GM12878 (cell line): ENCODE data around the gene DNAH9. TPM values are rescaled to one million over a fixed set of nuclear protein-coding genes. Genes with fewer than 3 reads are reported as not detected.

Experiments used
- ATAC-seq: fragments of 200-7000 bp; cut with Tn5 transposase; 3 replicates; pipeline ENCODE4 v1.9.1; 2020; ENCODE audit warnings: mild to moderate bottlenecking, moderate library complexity
- BruUV-seq: library from RNA; stranded (reverse); fragments of 400-500 nt; replicated peaks from 2 replicates; lab custom pipeline; 2021; lab: Mats Ljungman, UMichigan
- CTCF ChIA-PET: fragments of 300-600 bp; sonication (Branson Sonifier 250); formaldehyde crosslinking; extraction: SDS; loops from one replicate; lab custom pipeline; 2021; ENCODE audit warnings: inconsistent platforms; lab: Yijun Ruan, JAX
- POLR2A ChIA-PET: fragments of 350-600 bp; formaldehyde crosslinking; extraction: SDS; loops from one replicate; lab custom pipeline; 2021; ENCODE audit warnings: inconsistent platforms; lab: Charles Lee
- RAD21 ChIA-PET: fragments of 300-600 bp; sonication (Branson Sonifier 250); formaldehyde crosslinking; loops from one replicate; lab custom pipeline; 2023; ENCODE audit warnings: antibody characterized with exemption; ENCODE audit not compliant: unreplicated experiment; lab: Charles Lee
- SMC1A ChIA-PET: fragments of 300-600 bp; sonication (Branson Sonifier 250); formaldehyde crosslinking; loops from one replicate; lab custom pipeline; 2023; ENCODE audit not compliant: unreplicated experiment, uncharacterized antibody; lab: Charles Lee
- DNase-seq: peaks from one replicate; pipeline ENCODE4 v3.0.0-alpha.2; 2011; ENCODE audit warnings: low read depth, low spot score
- FAIRE-seq: peaks from 3 replicates; lab custom pipeline; 2011; peaks lifted over from hg19 to GRCh38; lab: Jason Lieb, UNC
- H2AFZ ChIP-seq: 2 replicates; pipeline ENCODE4 v1.6.0; 2011; ENCODE audit warnings: low read depth, low read length, control low read depth; ENCODE audit not compliant: control insufficient read depth
- H3K27ac ChIP-seq: 2 replicates; pipeline ENCODE4 v1.5.1; 2011; ENCODE audit warnings: control low read depth; ENCODE audit not compliant: control insufficient read depth, insufficient read depth
- H3K27me3 ChIP-seq, 2 experiments: replicated peaks in 1 of 2; 2 replicates each; pipeline versions ENCODE4 v1.6.0 to v1.6.1; 2011; ENCODE audit warnings: low read length in 1 of 2; ENCODE audit not compliant: control insufficient read depth in 2 of 2, insufficient read depth in 2 of 2
- H3K36me3 ChIP-seq, 2 experiments: 2 replicates each; pipeline ENCODE4 v1.5.1; 2011; ENCODE audit warnings: low read length in 1 of 2; ENCODE audit not compliant: control insufficient read depth in 2 of 2, insufficient read depth in 2 of 2
- H3K4me1 ChIP-seq: 2 replicates; pipeline ENCODE4 v1.6.1; 2011; ENCODE audit warnings: mild to moderate bottlenecking, low read length, moderate library complexity, mixed read lengths; ENCODE audit not compliant: control insufficient read depth, insufficient read depth
- H3K4me2 ChIP-seq: 2 replicates; pipeline ENCODE4 v1.6.0; 2011; ENCODE audit warnings: control low read depth; ENCODE audit not compliant: control insufficient read depth, insufficient read depth
- H3K4me3 ChIP-seq: fragments of 200-600 bp; sonication (generic); 2 replicates; pipeline ENCODE4 v1.5.1; 2016
- H3K79me2 ChIP-seq: 2 replicates; pipeline ENCODE4 v1.6.0; 2011; ENCODE audit warnings: low read length; ENCODE audit not compliant: control insufficient read depth, insufficient read depth
- H3K9ac ChIP-seq: 2 replicates; pipeline ENCODE4 v1.8.0; 2011; ENCODE audit warnings: low read length, control low read depth, mixed read lengths; ENCODE audit not compliant: control insufficient read depth, insufficient read depth
- H3K9me3 ChIP-seq: replicated peaks from 3 replicates; pipeline ENCODE4 v1.5.1; 2011; ENCODE audit warnings: mild to moderate bottlenecking, low read length; ENCODE audit not compliant: control insufficient read depth, insufficient read depth
- H4K20me1 ChIP-seq: 2 replicates; pipeline ENCODE4 v1.6.0; 2011; ENCODE audit not compliant: control insufficient read depth, insufficient read depth
- ASH2L ChIP-seq: fragments of 300-600, 200-600 bp; sonication (generic); IDR thresholded peaks from 2 replicates; pipeline ENCODE4 v1.6.1; 2017; ENCODE audit warnings: low read depth, mild to moderate bottlenecking, borderline replicate concordance
- BCL11A ChIP-seq: IDR thresholded peaks from 2 replicates; pipeline ENCODE4 v1.6.1; 2011; ENCODE audit warnings: low read depth, low read length
- CBFB ChIP-seq: IDR thresholded peaks from 2 replicates; pipeline ENCODE4 v1.6.1; 2016; ENCODE audit warnings: antibody characterized with exemption, low read depth
- ESRRA ChIP-seq: IDR thresholded peaks from 2 replicates; pipeline ENCODE4 v1.6.1; 2012; ENCODE audit warnings: mild to moderate bottlenecking, low read length, improper control_type of control experiment
- MYC ChIP-seq: IDR thresholded peaks from 2 replicates; pipeline ENCODE4 v1.6.1; 2011; ENCODE audit warnings: mild to moderate bottlenecking, low read length, moderate library complexity, inconsistent platforms; ENCODE audit not compliant: insufficient read depth, insufficient replicate concordance, insufficient read length, severe bottlenecking
- NFIC ChIP-seq: IDR thresholded peaks from 2 replicates; pipeline ENCODE4 v1.6.1; 2012; ENCODE audit warnings: low read depth, mild to moderate bottlenecking, inconsistent platforms, low read length, moderate library complexity
- POU2F2 ChIP-seq: IDR thresholded peaks from 3 replicates; pipeline ENCODE4 v1.6.1; 2011; ENCODE audit warnings: low read depth, mild to moderate bottlenecking, low read length, borderline replicate concordance
- SUZ12 ChIP-seq: fragments of 200-600 bp; sonication (generic); IDR thresholded peaks from one replicate; pipeline ENCODE4 v1.6.1; 2018; ENCODE audit warnings: antibody characterized with exemption, mild to moderate bottlenecking; ENCODE audit not compliant: unreplicated experiment
- ZNF217 ChIP-seq: fragments of 450-650 bp; IDR thresholded peaks from 2 replicates; pipeline ENCODE4 v1.6.1; 2017; ENCODE audit warnings: antibody characterized with exemption, mild to moderate bottlenecking
- ZZZ3 ChIP-seq: IDR thresholded peaks from 2 replicates; pipeline ENCODE4 v1.6.1; 2011; ENCODE audit warnings: low read depth; ENCODE audit not compliant: control insufficient read depth, insufficient read length
- WGBS: methylation state at CpG from one replicate; pipeline ENCODE4 v1.1.6; 2016; ENCODE audit warnings: low lambda C conversion rate; ENCODE audit not compliant: insufficient replicate concordance, insufficient coverage; ENCODE audit errors: missing lambda C conversion rate; 5-methylcytosine and 5-hydroxymethylcytosine counted together
- in situ Hi-C: fragments of 300-500 bp; cut with MboI; formaldehyde crosslinking; loops from 9 replicates; pipeline ENCODE4 v1.14.3; 2018; ENCODE audit warnings: mixed read lengths
- intact Hi-C: fragments of 100-400 bp; cut with micrococcal nuclease; formaldehyde crosslinking; loops from one replicate; pipeline ENCODE4 v1.14.2; 2022; ENCODE audit not compliant: unreplicated experiment
- polyA plus RNA-seq, 11 experiments: library from polyadenylated mRNA; depleted of rRNA in 4 of 11; unstranded in 6 of 11; stranded (reverse) in 5 of 11; fragments of >200 nt; fragmentation: Nextera tagmentation in 4 of 11; fragmentation: Illumina TruSeq in 1 of 11; extraction: Ambion mirVana in 4 of 11; extraction: Trizol in 1 of 11; gene quantifications; 1 replicate in 1 of 11; 2 replicates in 10 of 11; pipeline versions ENCODE4 v1.2.1 to v1.2.3, GENCODE V29; 2011 to 2016; ENCODE audit warnings: inconsistent platforms in 2 of 11, missing spikeins in 2 of 11, low read depth in 1 of 11
- total RNA-seq, 4 experiments: library from RNA; depleted of rRNA in 3 of 4; stranded (reverse); fragments of >200 nt in 3 of 4; fragmentation: Illumina TruSeq in 1 of 4; extraction: Trizol in 1 of 4; gene quantifications; 2 replicates each; pipeline versions ENCODE4 v1.2.1 to v1.2.3, GENCODE V29; 2013 to 2021
- TF ChIP-seq, protein P1 (sequence below): fragments of 150-350 bp; IDR thresholded peaks from 2 replicates; pipeline ENCODE4 v1.6.1; 2016; ENCODE audit warnings: low read depth, low read length

DNAH9 gene
- total and polyA plus RNA-seq, 10 of the 15 experiments (the other 5 are each of a cell fraction or from before 2014, with no cell fraction given), result 0.10 to 0.40 (median 0.19) TPM; not detected in 7

DNA sequence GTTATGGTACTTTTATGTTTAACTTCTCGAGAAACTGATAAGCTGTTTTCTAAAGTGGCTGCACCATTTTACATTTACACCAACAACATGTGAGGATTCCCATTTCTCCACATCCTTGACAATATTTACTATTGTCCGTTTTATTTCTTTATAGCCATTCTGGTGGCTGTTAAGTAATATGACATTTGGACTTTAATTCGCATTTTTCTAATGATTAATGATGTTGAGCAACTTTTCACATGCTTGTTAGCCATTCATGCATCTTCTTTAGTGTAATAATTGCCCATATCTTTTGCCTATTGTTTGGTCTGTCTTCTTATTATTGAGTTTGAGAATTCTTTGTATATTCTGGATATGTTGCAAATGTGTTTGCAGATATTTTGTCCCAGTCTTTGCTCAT, 114.2 kb downstream of the DNAH9 start:
- Histone ChIP-seq H3K4me1 (no peaks in the 10 kb centered on the region), H3K27me3 (no peaks in the 10 kb centered on the region), H3K79me2 (no peaks in the 10 kb centered on the region), H4K20me1 (no peaks in the 10 kb centered on the region), H3K4me3 (no peak overlapping the region), H3K9ac (no peak overlapping the region), H3K4me2 (no peak overlapping the region), H3K27ac (no peak overlapping the region), H3K9me3 (no peaks in the 10 kb centered on the region), H3K36me3 (no peaks in the 10 kb centered on the region), H2AFZ (no peak overlapping the region)
- ChIA-PET POLR2A (no interaction called here), CTCF (no interaction called here), RAD21 (no interaction called here), SMC1A (no interaction called here)
- TF ChIP-seq CBFB (no peak), ESRRA (no peak), NFIC (no peak), ZNF217 (no peak), ZZZ3 (no peak), BCL11A (no peak), MYC (no peak), ASH2L (no peak), SUZ12 (no peak), POU2F2 (no peak)
- TF ChIP-seq, protein P1, sequence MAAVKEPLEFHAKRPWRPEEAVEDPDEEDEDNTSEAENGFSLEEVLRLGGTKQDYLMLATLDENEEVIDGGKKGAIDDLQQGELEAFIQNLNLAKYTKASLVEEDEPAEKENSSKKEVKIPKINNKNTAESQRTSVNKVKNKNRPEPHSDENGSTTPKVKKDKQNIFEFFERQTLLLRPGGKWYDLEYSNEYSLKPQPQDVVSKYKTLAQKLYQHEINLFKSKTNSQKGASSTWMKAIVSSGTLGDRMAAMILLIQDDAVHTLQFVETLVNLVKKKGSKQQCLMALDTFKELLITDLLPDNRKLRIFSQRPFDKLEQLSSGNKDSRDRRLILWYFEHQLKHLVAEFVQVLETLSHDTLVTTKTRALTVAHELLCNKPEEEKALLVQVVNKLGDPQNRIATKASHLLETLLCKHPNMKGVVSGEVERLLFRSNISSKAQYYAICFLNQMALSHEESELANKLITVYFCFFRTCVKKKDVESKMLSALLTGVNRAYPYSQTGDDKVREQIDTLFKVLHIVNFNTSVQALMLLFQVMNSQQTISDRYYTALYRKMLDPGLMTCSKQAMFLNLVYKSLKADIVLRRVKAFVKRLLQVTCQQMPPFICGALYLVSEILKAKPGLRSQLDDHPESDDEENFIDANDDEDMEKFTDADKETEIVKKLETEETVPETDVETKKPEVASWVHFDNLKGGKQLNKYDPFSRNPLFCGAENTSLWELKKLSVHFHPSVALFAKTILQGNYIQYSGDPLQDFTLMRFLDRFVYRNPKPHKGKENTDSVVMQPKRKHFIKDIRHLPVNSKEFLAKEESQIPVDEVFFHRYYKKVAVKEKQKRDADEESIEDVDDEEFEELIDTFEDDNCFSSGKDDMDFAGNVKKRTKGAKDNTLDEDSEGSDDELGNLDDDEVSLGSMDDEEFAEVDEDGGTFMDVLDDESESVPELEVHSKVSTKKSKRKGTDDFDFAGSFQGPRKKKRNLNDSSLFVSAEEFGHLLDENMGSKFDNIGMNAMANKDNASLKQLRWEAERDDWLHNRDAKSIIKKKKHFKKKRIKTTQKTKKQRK, result no peak
- no peak for DNase-seq
- intact Hi-C loops, result no loop called here
- ATAC-seq, result no peak
- BruUV-seq, result no TSS peak
- no peak for FAIRE-seq
- in situ Hi-C loops, result loop anchor here (10.0 kb wide), 2 partner anchors 172 to 268 kb away; no protein-coding TSS in a partner anchor
- 13% methylated on average over 3 of the region's 3 CpGs for WGBS
